Ishikawa (cell line): Measurements from ENCODE around the gene CHCHD3.

Source experiments
- CEBPB ChIP-seq: IDR thresholded peaks from 2 replicates; pipeline ENCODE4 v1.6.1; 2012
- CREB1 ChIP-seq: IDR thresholded peaks from 2 replicates; pipeline ENCODE4 v1.6.1; 2012; ENCODE audit warnings: low read depth
- EGR1 ChIP-seq: IDR thresholded peaks from 2 replicates; pipeline ENCODE4 v1.6.1; 2012
- EP300 ChIP-seq: IDR thresholded peaks from 2 replicates; pipeline ENCODE4 v1.6.1; 2012; ENCODE audit warnings: borderline replicate concordance
- FOXM1 ChIP-seq: IDR thresholded peaks from 2 replicates; pipeline ENCODE4 v1.6.1; 2012; ENCODE audit warnings: low read depth, borderline replicate concordance
- NFIC ChIP-seq: IDR thresholded peaks from 2 replicates; pipeline ENCODE4 v1.6.1; 2012
- RAD21 ChIP-seq: IDR thresholded peaks from 2 replicates; pipeline ENCODE4 v1.6.1; 2012; ENCODE audit warnings: low read depth
- TAF1 ChIP-seq: IDR thresholded peaks from 2 replicates; pipeline ENCODE4 v1.6.1; 2012; ENCODE audit warnings: low read depth, mild to moderate bottlenecking
- TCF12 ChIP-seq: IDR thresholded peaks from 2 replicates; pipeline ENCODE4 v1.6.1; 2012; ENCODE audit warnings: low read depth
- TEAD4 ChIP-seq: IDR thresholded peaks from 2 replicates; pipeline ENCODE4 v1.6.1; 2012
- USF1 ChIP-seq: IDR thresholded peaks from 2 replicates; pipeline ENCODE4 v1.6.1; 2012
- YY1 ChIP-seq: IDR thresholded peaks from 2 replicates; pipeline ENCODE4 v1.6.1; 2012; ENCODE audit warnings: low read depth
- ZBTB7A ChIP-seq: IDR thresholded peaks from 2 replicates; pipeline ENCODE4 v1.6.1; 2012; ENCODE audit warnings: low read depth
- TF ChIP-seq, protein P1 (sequence below): IDR thresholded peaks from 2 replicates; pipeline ENCODE4 v1.6.1; 2012; ENCODE audit warnings: low read depth, mild to moderate bottlenecking
- TF ChIP-seq, protein P2 (sequence below): IDR thresholded peaks from 2 replicates; pipeline ENCODE4 v1.6.1; 2012

CHCHD3 gene

GRCh38 chr7:132750096-132750495, 331.8 kb downstream of the CHCHD3 start:
- TF ChIP-seq FOXM1 (no peak), YY1 (no peak), EGR1 (no peak), RAD21 (no peak), CEBPB (no peak)
- TF ChIP-seq, protein P1, sequence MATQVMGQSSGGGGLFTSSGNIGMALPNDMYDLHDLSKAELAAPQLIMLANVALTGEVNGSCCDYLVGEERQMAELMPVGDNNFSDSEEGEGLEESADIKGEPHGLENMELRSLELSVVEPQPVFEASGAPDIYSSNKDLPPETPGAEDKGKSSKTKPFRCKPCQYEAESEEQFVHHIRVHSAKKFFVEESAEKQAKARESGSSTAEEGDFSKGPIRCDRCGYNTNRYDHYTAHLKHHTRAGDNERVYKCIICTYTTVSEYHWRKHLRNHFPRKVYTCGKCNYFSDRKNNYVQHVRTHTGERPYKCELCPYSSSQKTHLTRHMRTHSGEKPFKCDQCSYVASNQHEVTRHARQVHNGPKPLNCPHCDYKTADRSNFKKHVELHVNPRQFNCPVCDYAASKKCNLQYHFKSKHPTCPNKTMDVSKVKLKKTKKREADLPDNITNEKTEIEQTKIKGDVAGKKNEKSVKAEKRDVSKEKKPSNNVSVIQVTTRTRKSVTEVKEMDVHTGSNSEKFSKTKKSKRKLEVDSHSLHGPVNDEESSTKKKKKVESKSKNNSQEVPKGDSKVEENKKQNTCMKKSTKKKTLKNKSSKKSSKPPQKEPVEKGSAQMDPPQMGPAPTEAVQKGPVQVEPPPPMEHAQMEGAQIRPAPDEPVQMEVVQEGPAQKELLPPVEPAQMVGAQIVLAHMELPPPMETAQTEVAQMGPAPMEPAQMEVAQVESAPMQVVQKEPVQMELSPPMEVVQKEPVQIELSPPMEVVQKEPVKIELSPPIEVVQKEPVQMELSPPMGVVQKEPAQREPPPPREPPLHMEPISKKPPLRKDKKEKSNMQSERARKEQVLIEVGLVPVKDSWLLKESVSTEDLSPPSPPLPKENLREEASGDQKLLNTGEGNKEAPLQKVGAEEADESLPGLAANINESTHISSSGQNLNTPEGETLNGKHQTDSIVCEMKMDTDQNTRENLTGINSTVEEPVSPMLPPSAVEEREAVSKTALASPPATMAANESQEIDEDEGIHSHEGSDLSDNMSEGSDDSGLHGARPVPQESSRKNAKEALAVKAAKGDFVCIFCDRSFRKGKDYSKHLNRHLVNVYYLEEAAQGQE: no peak

DNA sequence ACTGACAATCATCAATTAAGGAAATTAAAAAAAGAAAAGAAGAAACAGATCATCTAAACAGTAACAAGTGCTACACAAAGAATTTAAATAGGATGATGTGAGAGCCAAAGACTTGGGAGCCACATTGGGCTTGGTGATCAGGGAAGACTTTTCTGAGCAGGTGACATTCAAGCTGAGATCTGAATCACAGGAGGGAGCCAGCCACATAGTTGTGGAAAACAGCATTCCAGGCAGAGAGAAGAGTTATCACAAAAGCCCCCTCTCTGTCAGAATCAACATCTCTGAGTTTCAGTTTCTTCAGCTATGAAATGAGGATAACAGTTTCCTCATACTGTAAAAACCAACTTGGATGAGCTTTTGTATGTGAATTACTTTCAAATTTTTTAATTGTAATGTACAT, 336.4 kb downstream of the CHCHD3 start:
- TF ChIP-seq, protein P1: no peak
- no peak for TF ChIP-seq CEBPB

GRCh38 chr7:132743974-132744373, 337.9 kb downstream of the CHCHD3 start:
- TF ChIP-seq TEAD4 (no peak), NFIC (no peak), EP300 (no peak), YY1 (no peak), TAF1 (no peak), CEBPB (no peak), ZBTB7A (no peak), RAD21 (no peak), USF1 (no peak), FOXM1 (no peak), EGR1 (no peak), TCF12 (no peak), CREB1 (no peak)
- TF ChIP-seq, protein P2, sequence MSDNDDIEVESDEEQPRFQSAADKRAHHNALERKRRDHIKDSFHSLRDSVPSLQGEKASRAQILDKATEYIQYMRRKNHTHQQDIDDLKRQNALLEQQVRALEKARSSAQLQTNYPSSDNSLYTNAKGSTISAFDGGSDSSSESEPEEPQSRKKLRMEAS: no peak
- TF ChIP-seq, protein P1: no peak

GRCh38 chr7:132742189-132742612, 339.7 kb downstream of the CHCHD3 start:
- TF ChIP-seq NFIC (no peak), CREB1 (no peak), EP300 (no peak), YY1 (no peak), USF1 (no peak), RAD21 (no peak), CEBPB (no peak), TEAD4 (no peak), EGR1 (no peak), TCF12 (no peak), TAF1 (no peak), FOXM1 (no peak), ZBTB7A (no peak)
- TF ChIP-seq, protein P2: no peak
- TF ChIP-seq, protein P1: no peak
